Prostate gland (tissue), 2 donors: ENCODE results near the gene BCL2L2. TPM values are rescaled to one million over a fixed set of nuclear protein-coding genes. Genes with fewer than 3 reads are reported as not detected.

Experiments used
- DNase-seq: peaks from one replicate; pipeline ENCODE4 v3.0.0-alpha.2; 2019; ENCODE audit warnings: low spot score
- H3K27ac ChIP-seq, 2 donors: fragments of 200-600 bp; sonication (generic); 2 replicates each; pipeline ENCODE4 v1.5.1; 2017 to 2019
- H3K27me3 ChIP-seq: fragments of 200-600 bp; sonication (generic); replicated peaks from 2 replicates; pipeline ENCODE4 v1.5.1; 2019; ENCODE audit not compliant: insufficient read depth
- H3K36me3 ChIP-seq, 2 donors: fragments of 200-600 bp; sonication (generic); 1 replicate in 1 of 2; 2 replicates in 1 of 2; pipeline versions ENCODE4 v1.5.1 to v1.8.1; 2017 to 2019
- H3K4me1 ChIP-seq: fragments of 200-600 bp; sonication (generic); replicated peaks from 2 replicates; pipeline ENCODE4 v1.5.1; 2019
- H3K4me3 ChIP-seq, 2 donors: fragments of 200-600 bp; sonication (generic); 2 replicates each; pipeline ENCODE4 v1.5.1; 2017 to 2019
- H3K9me3 ChIP-seq: fragments of 200-600 bp; sonication (generic); 2 replicates; pipeline ENCODE4 v1.5.1; 2017
- POLR2A ChIP-seq: fragments of 450-650 bp; IDR thresholded peaks from one replicate; pipeline ENCODE4 v1.6.1; 2016; ENCODE audit warnings: antibody characterized with exemption, mild to moderate bottlenecking
- POLR2AphosphoS5 ChIP-seq: sonication (generic); formaldehyde crosslinking; IDR thresholded peaks from one replicate; pipeline ENCODE4 v1.6.1; 2017; ENCODE audit warnings: antibody characterized with exemption
- WGBS: methylation state at CpG from one replicate; pipeline ENCODE4 v1.1.5; 2018; 5-methylcytosine and 5-hydroxymethylcytosine counted together
- intact Hi-C: fragments of 100-400 bp; cut with DNase I; formaldehyde crosslinking; loops from one replicate; pipeline ENCODE4 v1.14.2; 2022
- total RNA-seq, 2 donors: library from RNA; depleted of rRNA; stranded (reverse); fragments of >200 nt; gene quantifications; one replicate each; pipeline ENCODE4 v1.1.0, GENCODE V29; 2016
- TF ChIP-seq, protein P1 (sequence below), 4 experiments: fragments of 200-600 bp in 2 of 4; fragments of 450-650 bp in 2 of 4; sonication (generic) in 2 of 4; IDR thresholded peaks; 1 replicate in 3 of 4; 2 replicates in 1 of 4; pipeline ENCODE4 v1.5.1; 2016 to 2019; ENCODE audit warnings: antibody characterized with exemption in 4 of 4, mild to moderate bottlenecking in 2 of 4, moderate library complexity in 2 of 4

The BCL2L2 gene
- total RNA-seq, 2 donors from 2014 or later, result 45.4 to 87.3 TPM

DNA sequence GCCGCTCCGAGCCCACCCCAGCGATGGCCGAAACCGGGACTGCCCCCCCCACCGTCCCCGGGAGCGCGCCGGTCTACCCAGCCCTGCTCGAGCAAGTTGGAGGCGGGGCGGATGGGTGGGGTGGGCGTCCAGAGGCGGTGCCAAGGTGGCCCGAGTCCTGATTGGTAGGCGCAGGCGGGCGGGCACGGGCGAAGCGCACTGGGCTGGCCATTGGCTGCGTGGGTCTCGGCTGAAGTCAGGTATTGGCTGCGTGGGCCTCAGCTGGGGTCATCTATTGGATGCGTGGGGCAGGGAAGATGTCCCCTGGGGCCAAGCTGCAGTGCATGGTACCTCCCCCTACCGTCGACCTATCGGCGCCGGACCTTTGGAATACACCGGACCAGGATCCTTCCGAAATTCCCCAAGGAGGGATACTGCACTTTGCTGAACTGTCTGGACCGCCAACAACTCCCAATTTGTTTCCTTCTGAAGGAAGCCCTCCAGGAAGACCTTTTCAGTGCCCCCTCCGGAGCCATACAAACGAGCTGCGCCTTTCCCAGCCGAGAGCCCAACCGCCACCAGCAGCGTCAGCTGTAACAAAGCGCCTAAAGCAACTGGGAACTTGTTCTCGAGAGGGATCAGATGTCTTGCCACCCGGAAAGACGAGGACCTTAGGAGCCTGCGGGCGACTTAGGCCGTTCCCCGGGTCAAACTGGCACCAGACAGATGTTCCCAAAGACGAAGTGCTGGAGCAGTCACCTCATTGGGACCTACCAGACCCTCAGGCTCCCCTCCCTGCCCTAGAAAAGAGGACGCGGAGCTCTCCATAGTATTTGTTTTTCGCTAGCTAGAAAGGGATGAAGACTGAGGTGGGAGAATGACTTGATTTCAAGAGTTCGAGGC lies 20.4 kb upstream of the BCL2L2 start, which contains the start of gene HOMEZ:
HOMEZ (minus strand) TSS at position 113 of the 882 bp plus-strand sequence. CDS start 180 bp downstream, outside the sequence.
- under 1% methylated on average over 53 of the region's 53 CpGs for WGBS
- Histone ChIP-seq H3K27me3 (no peaks in the 10 kb centered on the region), H3K4me3 (peak within 1 kb of the TSS; percentile 84 to 98), H3K9me3 (no peaks in the 10 kb centered on the region), H3K4me1 (no peaks in the 10 kb centered on the region), H3K36me3 (no peaks in the 10 kb centered on the region), H3K27ac (peak within 1 kb of the TSS; percentile 92 to 99)
- TF ChIP-seq POLR2A (peak; percentile 87), POLR2AphosphoS5 (peak; percentile 92)
- TF ChIP-seq, protein P1, sequence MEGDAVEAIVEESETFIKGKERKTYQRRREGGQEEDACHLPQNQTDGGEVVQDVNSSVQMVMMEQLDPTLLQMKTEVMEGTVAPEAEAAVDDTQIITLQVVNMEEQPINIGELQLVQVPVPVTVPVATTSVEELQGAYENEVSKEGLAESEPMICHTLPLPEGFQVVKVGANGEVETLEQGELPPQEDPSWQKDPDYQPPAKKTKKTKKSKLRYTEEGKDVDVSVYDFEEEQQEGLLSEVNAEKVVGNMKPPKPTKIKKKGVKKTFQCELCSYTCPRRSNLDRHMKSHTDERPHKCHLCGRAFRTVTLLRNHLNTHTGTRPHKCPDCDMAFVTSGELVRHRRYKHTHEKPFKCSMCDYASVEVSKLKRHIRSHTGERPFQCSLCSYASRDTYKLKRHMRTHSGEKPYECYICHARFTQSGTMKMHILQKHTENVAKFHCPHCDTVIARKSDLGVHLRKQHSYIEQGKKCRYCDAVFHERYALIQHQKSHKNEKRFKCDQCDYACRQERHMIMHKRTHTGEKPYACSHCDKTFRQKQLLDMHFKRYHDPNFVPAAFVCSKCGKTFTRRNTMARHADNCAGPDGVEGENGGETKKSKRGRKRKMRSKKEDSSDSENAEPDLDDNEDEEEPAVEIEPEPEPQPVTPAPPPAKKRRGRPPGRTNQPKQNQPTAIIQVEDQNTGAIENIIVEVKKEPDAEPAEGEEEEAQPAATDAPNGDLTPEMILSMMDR (IDR thresholded peaks at IDR 0.05), result peak; percentile 27 to 48 (median 33)
- intact Hi-C loops, result no loop called here
- peak; percentile 99 for DNase-seq

DNA sequence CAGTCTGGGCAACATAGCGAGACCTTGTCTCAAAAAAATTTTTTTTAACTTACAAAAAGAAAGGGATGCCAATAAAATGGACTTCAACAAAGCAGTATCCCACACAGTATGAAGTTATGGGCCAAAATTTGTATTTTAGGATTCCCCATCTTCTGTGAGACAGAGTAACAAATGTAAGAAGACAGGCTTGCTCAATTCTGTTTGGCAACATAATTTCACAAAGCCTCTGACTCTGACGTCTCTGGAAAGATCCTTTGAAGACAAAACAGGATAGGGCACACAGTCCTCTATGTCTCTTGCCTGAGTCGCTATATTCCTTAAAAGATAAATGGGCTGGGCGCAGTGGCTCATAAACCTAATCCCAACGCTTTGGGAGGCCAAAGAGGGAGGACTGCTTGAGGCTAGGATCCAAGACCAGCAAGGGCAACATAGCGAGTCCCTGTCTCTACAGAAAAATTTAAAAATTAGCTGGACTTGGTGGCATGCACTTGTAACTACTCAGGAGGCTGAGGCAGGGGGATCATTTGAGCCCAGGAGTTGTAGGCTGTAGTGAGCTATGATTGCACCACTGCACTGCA lies 19.6 kb upstream of the BCL2L2 start:
- Histone ChIP-seq H3K36me3 (no peaks in the 10 kb centered on the region), H3K27ac (peak overlapping the region; percentile 92 to 99), H3K27me3 (no peaks in the 10 kb centered on the region), H3K4me3 (peak overlapping the region; percentile 84 to 98), H3K9me3 (no peaks in the 10 kb centered on the region), H3K4me1 (no peaks in the 10 kb centered on the region)
- TF ChIP-seq POLR2A (no peak), POLR2AphosphoS5 (no peak)
- TF ChIP-seq, protein P1 (IDR thresholded peaks at IDR 0.05), result no peak
- no peak for DNase-seq
- intact Hi-C loops, result no loop called here
- 36% methylated on average over 6 of the region's 6 CpGs for WGBS

DNA sequence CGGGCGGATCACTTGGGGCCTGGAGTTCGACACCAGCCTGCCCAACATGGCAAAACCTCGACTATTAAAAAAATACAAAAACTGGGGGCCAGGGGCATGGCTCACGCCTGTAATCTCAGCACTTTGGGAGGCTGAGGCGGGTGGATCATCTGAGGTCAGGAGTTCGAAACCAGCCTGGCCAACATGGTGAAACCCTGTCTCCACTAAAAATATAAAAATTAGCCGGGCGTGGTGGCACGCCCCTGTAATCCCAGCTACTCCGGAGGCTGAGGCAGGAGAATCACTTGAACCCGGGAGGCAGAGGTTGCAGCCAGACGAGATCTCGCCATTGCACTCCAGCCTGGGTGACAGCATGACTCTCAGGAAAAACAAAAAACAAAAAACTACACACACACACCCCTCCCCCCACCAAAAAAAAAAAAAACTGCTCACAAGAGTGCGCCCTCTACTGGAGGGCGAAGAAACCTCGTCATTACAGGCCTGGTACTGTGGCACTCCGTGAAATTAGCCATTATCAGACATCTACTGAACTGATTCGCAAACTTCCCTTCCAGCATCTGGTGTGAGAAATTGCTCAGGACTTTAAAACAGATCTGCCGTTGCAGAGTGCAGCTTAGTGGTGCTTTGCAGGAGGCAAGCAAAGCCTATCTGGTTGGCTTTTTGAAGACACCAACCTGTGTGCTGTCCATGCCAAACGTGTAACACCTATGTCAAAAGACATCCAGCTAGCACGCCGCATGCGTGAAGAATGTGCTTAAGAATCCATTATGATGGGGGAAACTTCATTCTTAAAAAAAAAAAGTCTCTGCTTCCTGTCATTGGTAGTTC lies 11.7 kb upstream of the BCL2L2 start:
- intact Hi-C loops, result no loop called here
- H3K27me3 ChIP-seq, result no peaks in the 10 kb centered on the region
- no peaks in the 10 kb centered on the region for H3K9me3 ChIP-seq
- WGBS, result 35% methylated on average over 24 of the region's 24 CpGs
- no peak for DNase-seq
- H3K27ac ChIP-seq, result no peak overlapping the region
- no peak overlapping the region for H3K4me3 ChIP-seq
- no peaks in the 10 kb centered on the region for H3K36me3 ChIP-seq
- H3K4me1 ChIP-seq, result no peaks in the 10 kb centered on the region
- TF ChIP-seq POLR2AphosphoS5 (peak; percentile 5), POLR2A (no peak)
- TF ChIP-seq, protein P1 (IDR thresholded peaks at IDR 0.05), result peak; percentile 47 to 79 (median 70)

DNA sequence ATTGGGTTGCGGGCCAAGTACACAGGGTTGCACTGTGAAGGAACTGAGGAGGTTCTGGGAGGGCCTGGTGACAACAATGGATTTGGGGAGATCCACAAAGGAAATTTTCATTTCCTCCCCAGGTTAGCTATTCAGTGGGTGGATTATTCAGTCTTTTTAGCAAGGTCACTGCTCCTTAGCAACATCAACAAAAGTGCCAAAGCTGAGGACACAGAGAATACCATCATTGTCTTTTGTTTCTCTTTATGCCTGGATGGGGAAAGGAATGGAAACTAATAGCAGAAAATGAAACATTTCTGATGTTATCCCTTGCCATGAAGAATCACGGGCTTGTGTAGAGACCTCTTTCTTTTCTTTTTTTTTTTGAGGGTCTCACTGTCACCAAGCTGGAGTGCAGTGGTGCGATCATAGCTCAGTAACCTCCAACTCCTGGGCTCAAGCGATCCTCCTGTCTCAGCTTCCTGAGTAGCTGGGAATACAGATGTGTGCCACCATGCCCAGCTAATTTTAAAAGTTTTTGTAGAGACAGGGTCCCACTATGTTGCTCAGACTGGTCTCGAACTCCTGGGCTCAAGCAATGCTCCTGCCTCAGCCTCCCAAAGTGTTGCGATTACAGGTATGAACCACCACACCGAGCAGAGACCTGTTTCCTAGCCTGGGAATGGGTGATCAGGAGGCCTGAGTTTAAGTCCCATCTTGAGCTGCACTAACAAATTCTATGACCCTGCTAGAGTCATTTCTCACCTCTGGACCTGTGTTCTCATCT lies 10.4 kb upstream of the BCL2L2 start:
- Histone ChIP-seq H3K27me3 (no peaks in the 10 kb centered on the region), H3K27ac (no peak overlapping the region), H3K9me3 (no peaks in the 10 kb centered on the region), H3K36me3 (no peaks in the 10 kb centered on the region), H3K4me3 (no peak overlapping the region), H3K4me1 (no peaks in the 10 kb centered on the region)
- WGBS, result 90% methylated on average over 7 of the region's 7 CpGs
- no peak for DNase-seq
- intact Hi-C loops, result no loop called here
- TF ChIP-seq, protein P1 (IDR thresholded peaks at IDR 0.05), result no peak
- no peak for TF ChIP-seq POLR2A
- TF ChIP-seq POLR2AphosphoS5, result no peak
